SU-DHL-6 (cell line): Measurements from ENCODE around the gene PKD1L1.

ENCODE experiments used
- H2AFZ ChIP-seq: fragments of 200-600 bp; sonication (generic); 2 replicates; pipeline ENCODE4 v1.6.1; 2014; ENCODE audit warnings: low read depth, mild to moderate bottlenecking, moderate library complexity, mixed read lengths, antibody characterized with exemption, low read length; ENCODE audit not compliant: severe bottlenecking
- H3F3A ChIP-seq: fragments of 200-600 bp; shearing (Covaris generic); 2 replicates; pipeline ENCODE4 v1.6.0; 2016; ENCODE audit warnings: antibody characterized with exemption, mild to moderate bottlenecking; ENCODE audit not compliant: insufficient read depth
- H3K27ac ChIP-seq: fragments of 200-600 bp; sonication (generic); 2 replicates; pipeline ENCODE4 v1.5.1; 2016; ENCODE audit warnings: low read depth, mild to moderate bottlenecking, low read length, moderate library complexity, mixed read lengths
- H3K27me3 ChIP-seq: fragments of 200-600 bp; sonication (generic), shearing (Covaris generic); 2 replicates; pipeline ENCODE4 v1.6.0; 2014; ENCODE audit warnings: mild to moderate bottlenecking, low read length
- H3K36me3 ChIP-seq: fragments of 200-600 bp; sonication (generic); 2 replicates; pipeline ENCODE4 v1.6.1; 2014; ENCODE audit warnings: mild to moderate bottlenecking, low read length, mixed read lengths
- H3K4me2 ChIP-seq: fragments of 300-600, 200-600 bp; shearing (Covaris generic), sonication (generic); 2 replicates; pipeline ENCODE4 v1.6.0; 2014; ENCODE audit warnings: low read length, low read depth, mild to moderate bottlenecking; ENCODE audit not compliant: poor library complexity, severe bottlenecking
- H3K4me3 ChIP-seq: fragments of 200-600 bp; sonication (generic); 2 replicates; pipeline ENCODE4 v1.5.1; 2014; ENCODE audit warnings: antibody characterized with exemption, low read length, mild to moderate bottlenecking, mixed read lengths; ENCODE audit not compliant: insufficient read depth, poor library complexity, severe bottlenecking
- H3K79me2 ChIP-seq: fragments of 200-600 bp; sonication (generic); 2 replicates; pipeline ENCODE4 v1.6.1; 2014; ENCODE audit warnings: mild to moderate bottlenecking, low read length, moderate library complexity; ENCODE audit not compliant: insufficient read depth
- H3K9ac ChIP-seq: fragments of 200-600 bp; sonication (generic); 2 replicates; pipeline ENCODE4 v1.7.0; 2014; ENCODE audit warnings: mild to moderate bottlenecking, low read length
- H3K9me2 ChIP-seq: fragments of 200-600 bp; sonication (generic); replicated peaks from 2 replicates; pipeline ENCODE4 v1.6.1; 2014; ENCODE audit warnings: low read length; ENCODE audit not compliant: insufficient read depth
- H3K9me3 ChIP-seq: fragments of 200-600 bp; sonication (generic); 2 replicates; pipeline ENCODE4 v1.6.1; 2014; ENCODE audit warnings: low read length, mixed read lengths; ENCODE audit not compliant: insufficient read depth
- H4K20me1 ChIP-seq: fragments of 200-600 bp; sonication (generic); 2 replicates; pipeline ENCODE4 v1.6.1; 2014; ENCODE audit warnings: low read depth, mild to moderate bottlenecking, antibody characterized with exemption, low read length, moderate library complexity, mixed read lengths
- CTCF ChIP-seq: fragments of 200-600 bp; sonication (generic); IDR thresholded peaks from one replicate; pipeline ENCODE4 v1.5.1; 2017; ENCODE audit warnings: antibody characterized with exemption, mild to moderate bottlenecking, low read length, moderate library complexity; ENCODE audit not compliant: insufficient read depth, poor library complexity, severe bottlenecking
- EZH2phosphoT487 ChIP-seq: fragments of 200-600 bp; sonication (generic), shearing (Covaris generic); conservative IDR thresholded peaks from 2 replicates; pipeline ENCODE4 v1.6.1; 2018; ENCODE audit warnings: mild to moderate bottlenecking, antibody characterized with exemption, low read length, moderate library complexity, mixed read lengths

PKD1L1 gene

GRCh38 chr7:47887016-47887640 lies 61.1 kb downstream of the PKD1L1 start:
- Histone ChIP-seq H3K4me3 (no peak overlapping the region), H3K9me3 (no peaks in the 10 kb centered on the region), H3K9ac (no peak overlapping the region), H2AFZ (no peak overlapping the region), H3F3A (no peaks in the 10 kb centered on the region), H3K4me2 (no peak overlapping the region), H3K36me3 (no peaks in the 10 kb centered on the region), H3K27ac (no peak overlapping the region), H3K27me3 (no peaks in the 10 kb centered on the region), H3K79me2 (no peaks in the 10 kb centered on the region), H4K20me1 (no peaks in the 10 kb centered on the region), H3K9me2 (no peaks in the 10 kb centered on the region)
- TF ChIP-seq CTCF, result no peak
- no peak for TF ChIP-seq EZH2phosphoT487

DNA sequence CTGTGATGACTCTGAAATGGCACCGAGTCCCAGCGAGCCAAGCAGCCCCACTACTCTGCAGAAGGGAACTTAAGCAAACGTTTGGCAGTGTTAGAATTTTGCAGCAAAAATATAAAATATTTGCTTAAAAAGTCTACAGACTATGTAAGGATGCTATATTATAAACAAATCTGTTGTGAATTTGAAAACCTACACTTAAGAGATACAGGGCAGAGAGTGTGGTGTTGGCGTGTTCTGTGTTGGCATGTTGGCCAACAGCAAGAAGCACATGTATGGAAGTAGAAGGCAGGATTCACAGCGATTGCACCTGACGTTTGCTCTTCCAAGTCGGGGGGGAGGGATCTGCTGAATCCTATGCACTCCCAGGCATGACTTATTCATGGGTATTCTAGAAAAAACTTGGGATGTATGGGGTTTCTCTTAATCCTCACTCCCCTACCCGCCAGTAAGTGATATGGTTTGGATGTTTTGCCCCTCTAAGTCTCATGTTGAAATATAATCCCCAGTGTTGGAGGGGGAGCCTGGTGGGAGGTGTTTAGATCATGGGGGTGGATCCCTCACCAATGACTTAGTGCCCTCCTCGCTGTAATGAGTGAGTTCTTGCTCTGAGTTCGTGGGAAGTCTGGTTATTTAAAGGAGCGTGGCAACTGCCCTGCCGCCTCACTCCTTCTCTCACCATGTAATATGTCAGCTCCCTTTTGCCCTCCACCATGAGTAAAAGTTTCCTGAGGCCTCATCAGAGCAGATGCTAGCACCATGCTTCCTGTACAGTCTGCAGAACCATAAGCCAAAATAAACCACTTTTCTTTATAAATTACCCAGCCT lies 62.1 kb downstream of the PKD1L1 start:
- Histone ChIP-seq H3K79me2 (no peaks in the 10 kb centered on the region), H3K9me3 (no peaks in the 10 kb centered on the region), H3F3A (no peaks in the 10 kb centered on the region), H3K27ac (no peak overlapping the region), H3K27me3 (no peaks in the 10 kb centered on the region), H3K9ac (no peak overlapping the region), H3K9me2 (no peaks in the 10 kb centered on the region), H3K4me3 (no peak overlapping the region), H2AFZ (no peak overlapping the region), H4K20me1 (no peaks in the 10 kb centered on the region), H3K4me2 (no peak overlapping the region), H3K36me3 (no peaks in the 10 kb centered on the region)
- TF ChIP-seq EZH2phosphoT487 (no peak), CTCF (no peak)

DNA sequence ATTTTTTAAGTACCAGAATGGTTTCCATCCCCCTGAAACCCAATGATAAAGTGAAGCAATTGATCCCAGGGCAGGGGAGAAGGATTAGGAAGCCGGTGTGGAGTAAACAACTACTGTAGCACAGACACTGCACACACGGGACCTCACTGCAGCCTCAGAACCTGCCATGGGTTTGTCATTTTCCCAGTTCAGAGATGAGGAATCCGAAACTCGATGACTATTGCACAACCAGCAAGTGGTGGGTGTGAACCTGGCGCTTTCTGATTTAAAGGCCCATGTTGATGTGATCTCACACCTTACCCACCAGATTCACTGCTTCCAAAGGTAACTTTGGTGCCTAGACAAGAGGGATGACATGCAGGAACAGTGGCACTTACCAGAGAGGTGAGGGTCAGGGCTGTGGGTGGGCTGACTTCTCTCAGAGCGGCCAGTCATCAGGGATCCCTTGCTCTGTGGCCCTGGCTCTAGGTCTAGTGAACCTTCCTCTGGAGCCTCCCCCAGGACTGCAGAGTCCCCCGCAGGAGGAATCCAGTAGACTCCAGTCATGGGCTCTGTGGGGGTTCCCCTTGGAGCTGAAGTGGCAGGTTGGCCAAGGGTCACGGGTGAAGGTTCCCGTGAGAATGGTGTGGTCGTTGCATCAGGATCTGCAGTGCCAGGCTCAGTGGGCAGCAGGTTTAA lies 62.8 kb downstream of the PKD1L1 start:
- no peak for TF ChIP-seq EZH2phosphoT487
- no peak for TF ChIP-seq CTCF
- no peak overlapping the region for H3K4me2 ChIP-seq
- H4K20me1 ChIP-seq, result no peaks in the 10 kb centered on the region
- no peak overlapping the region for H3K27ac ChIP-seq
- H3K9ac ChIP-seq, result no peak overlapping the region
- H3K9me3 ChIP-seq, result no peaks in the 10 kb centered on the region
- H3K27me3 ChIP-seq, result no peaks in the 10 kb centered on the region
- H3K4me3 ChIP-seq, result no peak overlapping the region
- H2AFZ ChIP-seq, result no peak overlapping the region
- no peaks in the 10 kb centered on the region for H3F3A ChIP-seq
- no peaks in the 10 kb centered on the region for H3K79me2 ChIP-seq
- H3K36me3 ChIP-seq, result no peaks in the 10 kb centered on the region
- H3K9me2 ChIP-seq, result no peaks in the 10 kb centered on the region
